Kidney epithelial cell (primary cell): ENCODE measurements around the gene MCU. TPM values are rescaled to one million over a fixed set of nuclear protein-coding genes. Genes with fewer than 3 reads are reported as not detected.

ENCODE experiments used
- DNase-seq: peaks from one replicate; pipeline ENCODE4 v3.0.0-alpha.2; 2010; ENCODE audit warnings: low read depth
- H3K27me3 ChIP-seq: 2 replicates; pipeline ENCODE4 v1.6.0; 2011; ENCODE audit warnings: low read length; ENCODE audit not compliant: control insufficient read depth, insufficient read depth
- H3K36me3 ChIP-seq: 2 replicates; pipeline ENCODE4 v1.5.1; 2011; ENCODE audit warnings: low read length; ENCODE audit not compliant: control insufficient read depth, insufficient read depth
- H3K4me3 ChIP-seq: 2 replicates; pipeline ENCODE4 v1.5.1; 2011; ENCODE audit warnings: low read depth, mild to moderate bottlenecking, control low read depth, low read length
- total RNA-seq: library from RNA; depleted of rRNA; stranded (reverse); fragments of >200 nt; gene quantifications from 2 replicates; pipeline ENCODE4 v1.2.3, GENCODE V29; 2015
- TF ChIP-seq, protein P1 (sequence below): IDR thresholded peaks from 2 replicates; pipeline ENCODE4 v1.5.1; 2011; ENCODE audit warnings: mild to moderate bottlenecking, moderate library complexity, low read length, control low read depth, inconsistent platforms; ENCODE audit not compliant: insufficient read depth, poor library complexity, severe bottlenecking

MCU gene
- total RNA-seq, 1 donor from 2014 or later, result 15.4 TPM

DNA sequence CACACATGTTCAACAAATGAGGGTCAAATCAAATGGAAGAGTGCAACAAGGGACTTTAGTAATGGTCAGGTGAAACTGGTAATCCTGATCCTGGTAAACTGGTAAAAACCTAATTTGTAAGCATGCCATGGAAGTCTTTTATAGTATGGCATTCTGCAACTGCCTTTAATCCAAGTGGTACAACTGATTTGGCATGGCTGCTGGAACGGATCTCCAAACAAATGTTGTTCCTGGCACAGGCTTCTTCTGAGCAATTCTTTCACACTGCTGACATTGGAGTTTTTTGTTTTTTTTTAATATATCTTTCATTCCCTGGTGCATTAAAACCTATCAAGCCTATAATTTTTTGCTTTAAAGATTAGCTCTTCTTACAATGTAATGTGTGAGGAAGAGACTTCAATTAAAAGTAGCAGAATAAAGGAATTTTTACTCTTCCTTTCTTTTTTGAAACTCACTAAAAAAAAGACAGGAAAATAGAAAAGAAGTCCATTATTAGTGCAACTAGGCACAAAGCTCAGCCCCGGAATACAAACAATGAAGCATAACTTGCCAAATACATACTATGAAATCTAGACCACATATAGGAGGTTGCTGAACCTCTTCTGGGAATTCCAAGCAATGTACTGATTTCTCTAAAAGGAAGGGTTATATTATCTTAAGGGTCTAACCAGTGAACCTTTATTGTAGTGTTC, 122.3 kb downstream of the MCU start:
- Histone ChIP-seq H3K36me3 (no peaks in the 10 kb centered on the region), H3K27me3 (no peaks in the 10 kb centered on the region), H3K4me3 (no peak overlapping the region)
- TF ChIP-seq, protein P1, sequence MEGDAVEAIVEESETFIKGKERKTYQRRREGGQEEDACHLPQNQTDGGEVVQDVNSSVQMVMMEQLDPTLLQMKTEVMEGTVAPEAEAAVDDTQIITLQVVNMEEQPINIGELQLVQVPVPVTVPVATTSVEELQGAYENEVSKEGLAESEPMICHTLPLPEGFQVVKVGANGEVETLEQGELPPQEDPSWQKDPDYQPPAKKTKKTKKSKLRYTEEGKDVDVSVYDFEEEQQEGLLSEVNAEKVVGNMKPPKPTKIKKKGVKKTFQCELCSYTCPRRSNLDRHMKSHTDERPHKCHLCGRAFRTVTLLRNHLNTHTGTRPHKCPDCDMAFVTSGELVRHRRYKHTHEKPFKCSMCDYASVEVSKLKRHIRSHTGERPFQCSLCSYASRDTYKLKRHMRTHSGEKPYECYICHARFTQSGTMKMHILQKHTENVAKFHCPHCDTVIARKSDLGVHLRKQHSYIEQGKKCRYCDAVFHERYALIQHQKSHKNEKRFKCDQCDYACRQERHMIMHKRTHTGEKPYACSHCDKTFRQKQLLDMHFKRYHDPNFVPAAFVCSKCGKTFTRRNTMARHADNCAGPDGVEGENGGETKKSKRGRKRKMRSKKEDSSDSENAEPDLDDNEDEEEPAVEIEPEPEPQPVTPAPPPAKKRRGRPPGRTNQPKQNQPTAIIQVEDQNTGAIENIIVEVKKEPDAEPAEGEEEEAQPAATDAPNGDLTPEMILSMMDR, result no peak
- no peak for DNase-seq

DNA sequence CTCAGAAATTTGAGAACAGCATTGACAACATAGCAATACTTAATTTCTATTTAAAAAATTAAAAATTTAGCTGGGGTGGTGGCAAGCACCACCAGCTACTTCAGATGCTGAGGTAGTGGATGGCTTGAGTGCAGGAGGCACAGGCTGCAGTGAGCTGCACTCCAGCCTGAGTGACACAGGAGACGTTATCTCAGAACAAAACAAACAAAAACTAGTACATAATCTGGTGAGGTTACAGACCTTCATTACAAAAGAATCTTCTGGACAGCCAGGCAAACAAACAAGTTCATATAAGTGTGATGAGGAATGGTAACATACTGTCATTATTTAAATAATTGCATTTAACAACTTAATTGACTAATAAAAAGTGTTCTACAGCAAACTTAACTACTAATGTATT, 124.6 kb downstream of the MCU start:
- DNase-seq, result no peak
- TF ChIP-seq, protein P1, result no peak
- Histone ChIP-seq H3K27me3 (no peaks in the 10 kb centered on the region), H3K36me3 (no peaks in the 10 kb centered on the region), H3K4me3 (no peak overlapping the region)

DNA sequence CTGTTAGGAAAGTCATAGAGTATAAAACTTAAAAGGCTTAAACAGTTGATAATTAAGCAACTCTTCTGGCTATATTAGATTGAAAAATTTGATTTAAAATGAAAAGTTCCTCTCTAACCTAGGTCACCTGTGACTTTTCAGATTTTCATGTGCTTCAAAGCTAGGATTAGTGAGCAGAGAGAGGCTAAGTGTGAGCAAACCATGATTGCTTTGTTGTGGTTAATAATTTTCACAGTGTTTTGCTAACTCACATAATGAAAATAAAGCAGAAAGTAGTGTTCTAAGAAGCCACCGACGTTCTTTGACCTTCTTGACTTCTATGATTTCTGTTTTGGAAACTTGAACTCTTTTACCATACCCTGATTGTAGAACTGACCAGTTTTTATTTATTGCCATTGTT, 126.1 kb downstream of the MCU start:
- TF ChIP-seq, protein P1, result no peak
- no peak overlapping the region for H3K4me3 ChIP-seq
- no peaks in the 10 kb centered on the region for H3K27me3 ChIP-seq
- no peak for DNase-seq
- no peaks in the 10 kb centered on the region for H3K36me3 ChIP-seq

DNA sequence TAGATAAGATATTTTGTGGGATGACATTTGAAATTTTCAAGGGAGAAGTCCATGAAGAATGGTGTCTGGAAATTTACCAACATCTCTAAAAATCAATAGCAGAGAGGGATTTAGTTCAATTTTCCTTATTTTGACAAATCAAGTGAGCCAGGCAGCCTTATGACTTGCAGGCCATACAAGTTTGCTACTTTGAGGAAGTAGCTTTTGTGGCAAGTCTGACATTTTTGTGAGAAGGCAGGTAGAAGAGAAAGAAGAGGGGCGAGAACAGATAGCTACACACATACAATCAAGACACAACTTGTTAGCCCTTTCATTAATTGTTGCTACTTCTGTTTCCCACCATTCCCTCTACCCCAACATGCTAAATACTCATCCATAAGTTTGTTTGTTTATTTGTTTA, 127.1 kb downstream of the MCU start:
- no peak for DNase-seq
- H3K4me3 ChIP-seq, result no peak overlapping the region
- TF ChIP-seq, protein P1, result no peak
- no peaks in the 10 kb centered on the region for H3K36me3 ChIP-seq
- no peaks in the 10 kb centered on the region for H3K27me3 ChIP-seq

DNA sequence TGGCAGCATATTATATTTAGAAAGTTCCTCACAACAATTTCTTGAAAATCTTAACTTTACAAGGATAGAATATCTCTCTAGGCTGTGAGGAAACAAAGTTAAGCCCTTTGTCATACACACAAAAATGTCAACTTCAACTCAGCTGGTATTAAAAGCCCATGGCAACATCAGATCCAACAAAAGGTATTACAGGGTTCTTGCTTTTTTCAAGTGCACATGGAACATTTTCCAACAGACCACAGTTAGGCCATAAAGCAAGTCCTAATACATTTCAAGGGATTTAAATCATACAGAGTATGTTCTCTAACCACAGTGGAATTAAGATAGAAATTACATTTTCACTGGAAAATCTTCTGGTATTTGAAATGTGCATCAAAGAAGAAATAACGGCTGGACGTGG, 129.7 kb downstream of the MCU start:
- TF ChIP-seq, protein P1, result no peak
- no peak overlapping the region for H3K4me3 ChIP-seq
- no peaks in the 10 kb centered on the region for H3K27me3 ChIP-seq
- no peaks in the 10 kb centered on the region for H3K36me3 ChIP-seq
- no peak for DNase-seq
